Astrocyte (in vitro differentiated cells and primary cell): ENCODE data around the gene NEIL3. TPM values are rescaled to one million over a fixed set of nuclear protein-coding genes. Genes with fewer than 3 reads are reported as not detected.

Experiments used
- DNase-seq: peaks from one replicate; pipeline ENCODE4 v3.0.0-alpha.2; 2010; ENCODE audit warnings: low read depth
- FAIRE-seq: peaks from 2 replicates; lab custom pipeline; 2011; peaks lifted over from hg19 to GRCh38; lab: Jason Lieb, UNC
- H2AFZ ChIP-seq: 2 replicates; pipeline ENCODE4 v1.6.0; 2012; ENCODE audit warnings: low read depth, low read length, inconsistent platforms
- H3K27ac ChIP-seq: 2 replicates; pipeline ENCODE4 v1.5.1; 2011; ENCODE audit warnings: low read depth, low read length, inconsistent platforms
- H3K27me3 ChIP-seq: 2 replicates; pipeline ENCODE4 v1.6.0; 2011; ENCODE audit warnings: low read length, inconsistent platforms; ENCODE audit not compliant: insufficient read depth
- H3K36me3 ChIP-seq: 2 replicates; pipeline ENCODE4 v1.5.1; 2011; ENCODE audit warnings: low read length, inconsistent platforms; ENCODE audit not compliant: insufficient read depth
- H3K4me1 ChIP-seq: 2 replicates; pipeline ENCODE4 v1.5.1; 2011; ENCODE audit warnings: low read length, inconsistent platforms; ENCODE audit not compliant: insufficient read depth
- H3K4me2 ChIP-seq: 2 replicates; pipeline ENCODE4 v1.6.0; 2012; ENCODE audit warnings: low read length, inconsistent platforms
- H3K4me3 ChIP-seq: 2 replicates; pipeline ENCODE4 v1.5.1; 2011; ENCODE audit warnings: low read depth, mild to moderate bottlenecking, low read length, inconsistent platforms; ENCODE audit not compliant: insufficient read depth
- H3K79me2 ChIP-seq: 2 replicates; pipeline ENCODE4 v1.6.0; 2012; ENCODE audit warnings: mild to moderate bottlenecking, low read length, inconsistent platforms; ENCODE audit not compliant: insufficient read depth
- H3K9ac ChIP-seq: 2 replicates; pipeline ENCODE4 v1.6.0; 2012; ENCODE audit warnings: mild to moderate bottlenecking, low read length, inconsistent platforms
- H3K9me3 ChIP-seq: 2 replicates; pipeline ENCODE4 v1.5.1; 2012; ENCODE audit warnings: low read depth, mild to moderate bottlenecking, low read length, inconsistent platforms; ENCODE audit not compliant: insufficient read depth
- H4K20me1 ChIP-seq: 2 replicates; pipeline ENCODE4 v1.6.0; 2012; ENCODE audit warnings: low read length, inconsistent platforms; ENCODE audit not compliant: insufficient read depth
- H3K27ac Mint-ChIP-seq: one replicate; pipeline ENCODE4 v1.8.0; 2021; ENCODE audit warnings: mild to moderate bottlenecking, mixed read lengths; ENCODE audit not compliant: unreplicated experiment
- H3K27me3 Mint-ChIP-seq: one replicate; pipeline ENCODE4 v1.8.0; 2021; ENCODE audit warnings: low read depth, mixed read lengths; ENCODE audit not compliant: unreplicated experiment
- H3K36me3 Mint-ChIP-seq: one replicate; pipeline ENCODE4 v1.8.0; 2021; ENCODE audit warnings: low read depth, mixed read lengths; ENCODE audit not compliant: unreplicated experiment
- H3K4me1 Mint-ChIP-seq: one replicate; pipeline ENCODE4 v1.8.0; 2021; ENCODE audit warnings: low read depth, mixed read lengths; ENCODE audit not compliant: unreplicated experiment
- H3K4me3 Mint-ChIP-seq: one replicate; pipeline ENCODE4 v1.8.0; 2021; ENCODE audit warnings: mild to moderate bottlenecking, moderate library complexity, mixed read lengths; ENCODE audit not compliant: unreplicated experiment
- H3K9me3 Mint-ChIP-seq: one replicate; pipeline ENCODE4 v1.8.0; 2021; ENCODE audit warnings: mild to moderate bottlenecking, mixed read lengths; ENCODE audit not compliant: unreplicated experiment
- CTCF ChIP-seq: IDR thresholded peaks from 2 replicates; pipeline ENCODE4 v1.5.1; 2011; ENCODE audit warnings: low read depth, mild to moderate bottlenecking, inconsistent platforms, low read length, moderate library complexity; ENCODE audit not compliant: insufficient read depth
- EZH2 ChIP-seq: IDR thresholded peaks from 2 replicates; pipeline ENCODE4 v1.6.1; 2012; ENCODE audit warnings: mild to moderate bottlenecking, low read length, inconsistent platforms; ENCODE audit not compliant: insufficient read depth
- total RNA-seq: library from RNA; stranded (reverse); gene quantifications from 2 replicates; pipeline ENCODE4 v1.2.1, GENCODE V29; 2021

NEIL3 gene
- total RNA-seq, 1 donor from 2014 or later, result 0.91 TPM

DNA sequence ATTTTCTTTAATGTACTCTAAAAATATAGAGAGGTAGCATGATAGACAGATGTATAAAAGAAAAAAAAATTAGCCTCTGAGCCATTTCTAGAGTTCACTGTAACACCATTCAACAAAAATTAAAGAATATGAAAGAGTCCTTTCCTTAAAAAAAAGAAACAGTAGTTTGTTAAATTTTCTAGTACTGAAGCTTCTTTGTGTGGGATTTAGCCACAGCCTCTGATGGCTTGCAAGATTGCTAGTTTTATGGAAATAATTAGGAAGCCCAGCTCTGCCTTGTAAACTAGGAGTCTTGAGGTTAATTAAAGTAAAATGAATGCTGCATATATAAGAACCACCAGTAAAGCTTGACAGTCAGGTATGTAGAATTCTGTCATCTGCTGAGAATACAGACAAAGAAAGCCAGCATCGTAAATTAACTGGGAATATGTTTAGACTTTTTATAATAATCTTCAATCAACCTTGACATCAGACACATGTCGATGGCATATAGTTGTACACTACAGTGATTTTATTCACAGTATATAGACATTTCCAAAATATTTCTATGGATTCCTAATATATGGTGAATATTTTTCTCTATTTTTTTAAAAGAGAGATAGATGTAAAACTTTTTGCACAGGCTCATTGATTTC is 44.8 kb upstream of the NEIL3 start:
- no peaks in the 10 kb centered on the region for H3K4me1 Mint-ChIP-seq
- DNase-seq (no peak), FAIRE-seq (no peak)
- no peak overlapping the region for H2AFZ ChIP-seq
- no peaks in the 10 kb centered on the region for H3K36me3 ChIP-seq
- H3K27ac ChIP-seq, result no peak overlapping the region
- no peaks in the 10 kb centered on the region for H3K79me2 ChIP-seq
- H3K27me3 ChIP-seq, result no peaks in the 10 kb centered on the region
- no peak overlapping the region for H3K4me2 ChIP-seq
- no peaks in the 10 kb centered on the region for H3K4me1 ChIP-seq
- H3K9ac ChIP-seq, result no peak overlapping the region
- no peaks in the 10 kb centered on the region for H3K36me3 Mint-ChIP-seq
- H3K9me3 Mint-ChIP-seq, result peaks cover 2% of the 10 kb centered on the region
- no peak for TF ChIP-seq EZH2
- no peak for TF ChIP-seq CTCF
- no peaks in the 10 kb centered on the region for H3K9me3 ChIP-seq
- H3K4me3 Mint-ChIP-seq, result no peak overlapping the region
- H3K4me3 ChIP-seq, result no peak overlapping the region
- H3K27ac Mint-ChIP-seq, result no peak overlapping the region
- H4K20me1 ChIP-seq, result no peaks in the 10 kb centered on the region
- H3K27me3 Mint-ChIP-seq, result peaks cover 2% of the 10 kb centered on the region

DNA sequence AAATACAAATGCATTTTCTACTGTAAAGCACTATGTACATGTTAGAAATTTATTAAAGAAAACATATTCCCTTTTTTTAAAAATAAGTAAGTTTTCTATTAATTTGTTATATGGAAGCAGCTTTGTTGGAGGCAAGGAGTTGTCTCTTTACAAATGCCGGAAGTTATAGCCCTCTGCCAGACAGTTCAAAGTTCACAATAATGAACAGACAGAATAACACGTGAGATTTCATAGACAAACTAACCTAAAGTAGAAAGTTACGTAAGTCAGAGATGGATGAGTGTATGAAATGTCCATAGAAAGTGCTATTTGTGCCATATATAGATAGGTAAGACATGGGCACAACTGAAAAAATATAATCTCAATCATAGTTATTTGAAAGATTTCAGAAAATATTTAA is 43.9 kb upstream of the NEIL3 start:
- Histone ChIP-seq H3K4me2 (no peak overlapping the region), H3K4me1 (no peaks in the 10 kb centered on the region), H3K79me2 (no peaks in the 10 kb centered on the region), H3K4me3 (no peak overlapping the region), H3K27me3 (no peaks in the 10 kb centered on the region), H3K9ac (no peak overlapping the region), H3K9me3 (no peaks in the 10 kb centered on the region), H3K36me3 (no peaks in the 10 kb centered on the region), H2AFZ (no peak overlapping the region), H3K27ac (no peak overlapping the region), H4K20me1 (no peaks in the 10 kb centered on the region)
- H3K27ac Mint-ChIP-seq, result no peak overlapping the region
- no peaks in the 10 kb centered on the region for H3K36me3 Mint-ChIP-seq
- peaks cover 2% of the 10 kb centered on the region for H3K9me3 Mint-ChIP-seq
- peaks cover 2% of the 10 kb centered on the region for H3K27me3 Mint-ChIP-seq
- H3K4me3 Mint-ChIP-seq, result no peak overlapping the region
- no peaks in the 10 kb centered on the region for H3K4me1 Mint-ChIP-seq
- DNase-seq (no peak), FAIRE-seq (no peak)
- TF ChIP-seq EZH2, result no peak
- TF ChIP-seq CTCF, result no peak

DNA sequence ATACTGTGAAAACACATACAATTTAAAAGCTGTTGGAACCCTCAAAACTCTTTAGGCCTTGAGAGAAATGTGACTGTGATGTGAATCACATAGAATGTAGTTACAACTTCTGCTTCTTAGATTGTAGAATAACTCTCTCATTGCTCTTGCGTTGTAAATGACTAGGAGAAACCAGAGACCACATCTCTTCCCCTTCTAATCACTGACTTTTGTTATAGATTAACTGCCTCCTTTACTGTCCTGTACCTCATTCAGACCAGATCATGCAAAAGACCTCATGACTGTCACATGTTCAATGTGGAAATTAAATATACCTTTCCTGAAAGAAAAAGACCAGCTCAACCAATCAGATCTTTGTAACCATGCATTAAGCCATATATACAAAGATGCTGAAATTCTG is 43.2 kb upstream of the NEIL3 start:
- Histone ChIP-seq H3K4me2 (no peak overlapping the region), H3K9ac (no peak overlapping the region), H3K36me3 (no peaks in the 10 kb centered on the region), H3K9me3 (no peaks in the 10 kb centered on the region), H3K79me2 (no peaks in the 10 kb centered on the region), H3K4me3 (no peak overlapping the region), H3K27ac (no peak overlapping the region), H4K20me1 (no peaks in the 10 kb centered on the region), H3K4me1 (no peaks in the 10 kb centered on the region), H3K27me3 (no peaks in the 10 kb centered on the region), H2AFZ (no peak overlapping the region)
- H3K36me3 Mint-ChIP-seq, result no peaks in the 10 kb centered on the region
- H3K27me3 Mint-ChIP-seq, result peaks cover 2% of the 10 kb centered on the region
- H3K4me3 Mint-ChIP-seq, result no peak overlapping the region
- DNase-seq (no peak), FAIRE-seq (no peak)
- no peak overlapping the region for H3K27ac Mint-ChIP-seq
- no peaks in the 10 kb centered on the region for H3K4me1 Mint-ChIP-seq
- H3K9me3 Mint-ChIP-seq, result peaks cover 2% of the 10 kb centered on the region
- TF ChIP-seq EZH2, result no peak
- TF ChIP-seq CTCF, result no peak
